Liver (tissue), 9 donors: ENCODE measurements around the gene RAB38. TPM values are rescaled to one million over a fixed set of nuclear protein-coding genes. Genes with fewer than 3 reads are reported as not detected.

ENCODE experiments used
- DNase-seq: peaks from one replicate; pipeline ENCODE4 v3.0.0-alpha.2; 2017; ENCODE audit warnings: low spot score
- H3K27ac ChIP-seq, 2 donors: one replicate each; pipeline ENCODE4 v1.7.0; 2013; ENCODE audit warnings: inconsistent platforms in 2 of 2, low read length in 2 of 2, control low read depth in 1 of 2, low read depth in 1 of 2, mild to moderate bottlenecking in 1 of 2
- H3K27me3 ChIP-seq, 4 donors: one replicate each; pipeline versions ENCODE4 v1.6.1 to v1.7.0; 2013; ENCODE audit warnings: low read length in 3 of 4, inconsistent platforms in 1 of 4, mild to moderate bottlenecking in 1 of 4, moderate library complexity in 1 of 4; ENCODE audit not compliant: control insufficient read depth in 4 of 4, insufficient read depth in 4 of 4
- H3K36me3 ChIP-seq, 4 donors: one replicate each; pipeline versions ENCODE4 v1.6.1 to v1.7.0; 2013; ENCODE audit warnings: low read length in 3 of 4, mild to moderate bottlenecking in 3 of 4, low read depth in 1 of 4, moderate library complexity in 1 of 4; ENCODE audit not compliant: control insufficient read depth in 4 of 4, insufficient read depth in 3 of 4
- H3K4me1 ChIP-seq, 4 donors: one replicate each; pipeline versions ENCODE4 v1.6.1 to v1.7.0; 2013; ENCODE audit warnings: low read length in 3 of 4, mild to moderate bottlenecking in 3 of 4, moderate library complexity in 1 of 4; ENCODE audit not compliant: control insufficient read depth in 4 of 4, insufficient read depth in 4 of 4
- H3K4me3 ChIP-seq, 3 donors: one replicate each; pipeline versions ENCODE4 v1.6.1 to v1.7.0; 2013; ENCODE audit warnings: low read length in 3 of 3, control low read depth in 1 of 3, low read depth in 1 of 3, mild to moderate bottlenecking in 1 of 3
- H3K9ac ChIP-seq, 2 donors: one replicate each; pipeline ENCODE4 v1.7.0; 2013; ENCODE audit warnings: low read length in 2 of 2, mild to moderate bottlenecking in 2 of 2, moderate library complexity in 2 of 2, control low read depth in 1 of 2, low read depth in 1 of 2
- H3K9me3 ChIP-seq, 4 donors: one replicate each; pipeline versions ENCODE4 v1.6.1 to v1.7.0; 2013; ENCODE audit warnings: low read length in 3 of 4; ENCODE audit not compliant: control insufficient read depth in 4 of 4
- ATF3 ChIP-seq: IDR thresholded peaks from 2 replicates; pipeline ENCODE4 v1.6.1; 2016; ENCODE audit warnings: antibody characterized with exemption
- CTCF ChIP-seq: fragments of 150-350 bp; IDR thresholded peaks from 2 replicates; pipeline ENCODE4 v1.5.1; 2017; ENCODE audit warnings: improper control_type of control experiment, low read depth, low read length; ENCODE audit not compliant: missing input control
- EGR1 ChIP-seq, 2 donors: IDR thresholded peaks; 2 replicates each; pipeline ENCODE4 v1.6.1; 2016 to 2018; ENCODE audit warnings: antibody characterized with exemption in 2 of 2, low read depth in 2 of 2
- FOXA2 ChIP-seq: IDR thresholded peaks from 2 replicates; pipeline ENCODE4 v1.6.1; 2016; ENCODE audit warnings: antibody characterized with exemption
- GABPA ChIP-seq, 2 donors: IDR thresholded peaks in 1 of 2; conservative IDR thresholded peaks in 1 of 2; 2 replicates each; pipeline ENCODE4 v1.6.1; 2016; ENCODE audit warnings: antibody characterized with exemption in 2 of 2, mild to moderate bottlenecking in 1 of 2, moderate library complexity in 1 of 2
- HNF4G ChIP-seq: IDR thresholded peaks from 2 replicates; pipeline ENCODE4 v1.6.1; 2016; ENCODE audit warnings: antibody characterized with exemption
- MAX ChIP-seq: IDR thresholded peaks from 2 replicates; pipeline ENCODE4 v1.6.1; 2016; ENCODE audit warnings: antibody characterized with exemption
- REST ChIP-seq: IDR thresholded peaks from 2 replicates; pipeline ENCODE4 v1.6.1; 2016; ENCODE audit warnings: antibody characterized with exemption, mild to moderate bottlenecking
- RXRA ChIP-seq, 2 donors: IDR thresholded peaks; 2 replicates each; pipeline ENCODE4 v1.6.1; 2017 to 2018; ENCODE audit warnings: antibody characterized with exemption in 2 of 2, mild to moderate bottlenecking in 1 of 2
- SP1 ChIP-seq: IDR thresholded peaks from 2 replicates; pipeline ENCODE4 v1.6.1; 2018; ENCODE audit warnings: antibody characterized with exemption, mild to moderate bottlenecking
- TAF1 ChIP-seq: conservative IDR thresholded peaks from 2 replicates; pipeline ENCODE4 v1.6.1; 2016; ENCODE audit warnings: antibody characterized with exemption, mild to moderate bottlenecking
- ZBTB33 ChIP-seq: IDR thresholded peaks from 2 replicates; pipeline ENCODE4 v1.6.1; 2016; ENCODE audit warnings: antibody characterized with exemption
- WGBS: extraction: QIAGEN DNeasy Blood & Tissue Kit; methylation state at CpG from one replicate; pipeline ENCODE4 v1.1.7; 2013; 5-methylcytosine and 5-hydroxymethylcytosine counted together
- polyA plus RNA-seq, 2 donors: library from polyadenylated mRNA; stranded (reverse) in 1 of 2; unstranded in 1 of 2; fragments of 200-250 nt in 1 of 2; fragments of >200 nt in 1 of 2; fragmentation: Nextera tagmentation in 1 of 2; extraction: Ambion mirVana in 1 of 2; gene quantifications; one replicate each; pipeline versions ENCODE4 v1.2.1 to v1.2.3, GENCODE V29; 2013 to 2015
- total RNA-seq, 2 donors: library from RNA; depleted of rRNA; stranded (reverse); fragments of >200 nt; gene quantifications; one replicate each; pipeline ENCODE4 v1.2.3, GENCODE V29; 2014
- donor health status: healthy.
- donor health status: healthy.
- donor health status: healthy.
- donor health status: healthy.
- donor health status: healthy.

RAB38 gene
- total and polyA plus RNA-seq, 4 donors: 0.32 to 2.2 (median 0.48) TPM

- Histone ChIP-seq H3K27me3 (no peaks in the 10 kb centered on the region), H3K4me1 (no peaks in the 10 kb centered on the region), H3K4me3 (no peak overlapping the region), H3K36me3 (no peaks in the 10 kb centered on the region), H3K9me3 (peaks cover 0 to 12% (median 3%) of the 10 kb centered on the region in 4 donors), H3K27ac (no peak overlapping the region), H3K9ac (no peak overlapping the region)
- TF ChIP-seq MAX (no peak), GABPA (IDR thresholded peaks at IDR 0.05 in 1 of 2, conservative IDR thresholded peaks at IDR 0.05 in 1 of 2) (no peak), RXRA (IDR thresholded peaks at IDR 0.05) (no peak), ATF3 (no peak), HNF4G (no peak), REST (no peak), SP1 (no peak), EGR1 (IDR thresholded peaks at IDR 0.05; ENCODE audit: low read depth in 2 of 2) (no peak), TAF1 (no peak), CTCF (no peak), ZBTB33 (no peak)
- 80% methylated on average over 1 of the region's 1 CpG for WGBS
- no peak for DNase-seq
Observed at GRCh38 chr11:88158081-88158480, 17.2 kb downstream of the RAB38 start.

GRCh38 chr11:88157370-88157769 lies 17.9 kb downstream of the RAB38 start:
- no peaks in the 10 kb centered on the region for H3K36me3 ChIP-seq
- no peak overlapping the region for H3K27ac ChIP-seq
- no peaks in the 10 kb centered on the region for H3K4me1 ChIP-seq
- no peak for TF ChIP-seq FOXA2
- TF ChIP-seq HNF4G: no peak
- TF ChIP-seq SP1: no peak
- H3K9ac ChIP-seq: no peak overlapping the region
- DNase-seq: no peak
- H3K4me3 ChIP-seq: no peak overlapping the region
- peaks cover 0 to 12% (median 3%) of the 10 kb centered on the region in 4 donors for H3K9me3 ChIP-seq
- H3K27me3 ChIP-seq: no peaks in the 10 kb centered on the region
- WGBS: 74% methylated on average over 4 of the region's 4 CpGs
